GM18508 (cell line): ENCODE measurements around the gene FASTKD2.

ENCODE experiments used
- ATAC-seq: cut with Tn5 transposase; IDR thresholded peaks from one replicate; pipeline ENCODE4 v1.9.1; 2021; ENCODE audit warnings: moderate number of reproducible peaks; ENCODE audit not compliant: insufficient read depth, unreplicated experiment

FASTKD2 gene

GRCh38 chr2:206831442-206831995 is 66.1 kb downstream of the FASTKD2 start:
- ATAC-seq: no peak

GRCh38 chr2:206832873-206833272 is 67.5 kb downstream of the FASTKD2 start:
- no peak for ATAC-seq

- no peak for ATAC-seq
These were observed 67.9 kb downstream of the FASTKD2 start for GRCh38 chr2:206833291-206833690.

- no peak for ATAC-seq
These were observed 71.3 kb downstream of the FASTKD2 start for GRCh38 chr2:206836722-206837121.

GRCh38 chr2:206837775-206838174 is 72.4 kb downstream of the FASTKD2 start:
- no peak for ATAC-seq

- ATAC-seq: no peak
These were observed 73.3 kb downstream of the FASTKD2 start for GRCh38 chr2:206838690-206839089.

- no peak for ATAC-seq
These were observed 75.6 kb downstream of the FASTKD2 start for GRCh38 chr2:206840999-206841398.
